ENCODE measurements around the gene TWIST2. TPM values are rescaled to one million over a fixed set of nuclear protein-coding genes. Genes with fewer than 3 reads are reported as not detected.

Gene TWIST2
- total RNA-seq, 4 donors from 2014 or later, result 37.4 to 51.6 (median 47.4) TPM

DNA sequence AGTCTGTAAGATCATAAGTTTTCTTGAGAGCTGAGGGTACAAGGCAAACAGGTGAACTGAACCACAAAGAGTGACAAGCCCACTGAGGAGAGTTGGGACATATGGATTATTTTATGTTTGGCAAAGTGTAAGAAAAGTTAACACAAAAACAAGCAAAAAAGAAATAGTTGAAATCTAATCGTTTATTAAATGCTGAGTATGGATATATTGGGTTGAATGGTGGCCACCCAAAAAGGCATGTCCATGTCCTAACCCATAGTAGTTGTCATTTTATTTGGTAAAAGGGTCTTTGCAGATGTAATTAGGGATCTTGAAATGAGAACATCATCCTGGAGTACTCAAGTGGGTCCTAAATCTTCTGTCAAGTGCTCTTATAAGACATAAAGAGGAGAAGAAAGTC lies 24.9 kb upstream of the TWIST2 start:
- Histone ChIP-seq H3K27me3 (peaks cover 0 to 8% (median 0%) of the 10 kb centered on the region in 4 donors), H3K4me3 (no peak overlapping the region), H3K36me3 (no peaks in the 10 kb centered on the region), H3K4me1 (no peaks in the 10 kb centered on the region), H3K9me3 (peaks cover 0 to 16% (median 7%) of the 10 kb centered on the region in 4 donors), H3K27ac (replicated peaks in 1 of 4) (no peak overlapping the region)
- TF ChIP-seq POLR2A (IDR thresholded peaks at IDR 0.05; ENCODE audit: low read depth), result no peak
- no peak for TF ChIP-seq EP300 (IDR thresholded peaks at IDR 0.05)
- TF ChIP-seq, protein P1, sequence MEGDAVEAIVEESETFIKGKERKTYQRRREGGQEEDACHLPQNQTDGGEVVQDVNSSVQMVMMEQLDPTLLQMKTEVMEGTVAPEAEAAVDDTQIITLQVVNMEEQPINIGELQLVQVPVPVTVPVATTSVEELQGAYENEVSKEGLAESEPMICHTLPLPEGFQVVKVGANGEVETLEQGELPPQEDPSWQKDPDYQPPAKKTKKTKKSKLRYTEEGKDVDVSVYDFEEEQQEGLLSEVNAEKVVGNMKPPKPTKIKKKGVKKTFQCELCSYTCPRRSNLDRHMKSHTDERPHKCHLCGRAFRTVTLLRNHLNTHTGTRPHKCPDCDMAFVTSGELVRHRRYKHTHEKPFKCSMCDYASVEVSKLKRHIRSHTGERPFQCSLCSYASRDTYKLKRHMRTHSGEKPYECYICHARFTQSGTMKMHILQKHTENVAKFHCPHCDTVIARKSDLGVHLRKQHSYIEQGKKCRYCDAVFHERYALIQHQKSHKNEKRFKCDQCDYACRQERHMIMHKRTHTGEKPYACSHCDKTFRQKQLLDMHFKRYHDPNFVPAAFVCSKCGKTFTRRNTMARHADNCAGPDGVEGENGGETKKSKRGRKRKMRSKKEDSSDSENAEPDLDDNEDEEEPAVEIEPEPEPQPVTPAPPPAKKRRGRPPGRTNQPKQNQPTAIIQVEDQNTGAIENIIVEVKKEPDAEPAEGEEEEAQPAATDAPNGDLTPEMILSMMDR (IDR thresholded peaks at IDR 0.05), result no peak
- no peak for TF ChIP-seq POLR2AphosphoS5 (IDR thresholded peaks at IDR 0.05)
- intact Hi-C loops (cut with DNase I), result no loop called here
- no peak for DNase-seq (ENCODE audit: extremely low spot score)
- 92% methylated on average over 1 of the region's 1 CpG for WGBS

DNA sequence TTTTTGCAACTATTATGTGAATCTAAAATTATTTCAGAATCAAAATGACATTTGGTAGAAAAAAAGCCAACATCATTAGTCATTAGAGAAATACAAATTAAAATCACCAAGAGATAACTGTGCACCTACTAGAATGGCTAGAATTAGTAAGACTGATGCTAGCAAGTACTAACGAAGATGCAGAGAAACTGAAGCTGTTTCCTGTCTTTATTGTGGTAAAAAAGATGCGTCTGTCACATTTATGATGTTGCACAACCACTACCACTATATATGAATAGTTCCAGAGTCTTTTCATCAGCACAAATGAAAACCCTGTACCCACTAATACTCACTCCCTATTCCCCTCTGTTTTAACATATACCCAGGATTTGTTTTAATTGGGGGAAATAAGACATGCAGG lies 16.7 kb upstream of the TWIST2 start:
- Histone ChIP-seq H3K4me1 (peaks cover 0 to 7% (median 2%) of the 10 kb centered on the region in 4 donors), H3K27me3 (peaks cover 0 to 4% (median 0%) of the 10 kb centered on the region in 4 donors), H3K4me3 (no peak overlapping the region), H3K27ac (replicated peaks in 1 of 4) (no peak overlapping the region), H3K36me3 (no peaks in the 10 kb centered on the region), H3K9me3 (no peaks in the 10 kb centered on the region)
- 67% methylated on average over 2 of the region's 2 CpGs for WGBS
- TF ChIP-seq POLR2AphosphoS5 (IDR thresholded peaks at IDR 0.05), result no peak
- TF ChIP-seq POLR2A (IDR thresholded peaks at IDR 0.05; ENCODE audit: low read depth), result no peak
- no peak for TF ChIP-seq EP300 (IDR thresholded peaks at IDR 0.05)
- TF ChIP-seq, protein P1 (IDR thresholded peaks at IDR 0.05), result no peak
- intact Hi-C loops (cut with DNase I), result no loop called here
- no peak for DNase-seq (ENCODE audit: extremely low spot score)

DNA sequence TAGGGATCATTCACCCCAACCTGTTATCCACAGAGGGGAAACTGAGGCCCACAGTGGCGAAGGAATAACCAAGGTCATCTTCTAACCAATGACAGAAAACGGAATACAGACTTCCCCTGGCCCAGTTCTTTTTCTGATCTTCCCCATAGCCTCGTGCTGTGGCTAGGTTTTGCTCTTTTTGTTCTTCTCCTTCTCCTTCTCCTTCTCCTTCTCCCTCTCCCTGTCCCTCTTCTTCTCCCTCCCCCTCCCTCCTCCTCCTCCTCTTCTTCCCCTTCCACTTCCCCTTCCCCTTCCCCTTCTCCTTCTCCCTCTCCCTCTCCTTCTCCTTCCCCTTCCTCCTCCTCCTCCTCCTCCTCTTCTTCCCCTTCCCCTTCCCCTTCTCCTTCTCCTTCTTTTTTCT lies 12.9 kb upstream of the TWIST2 start:
- 85% methylated on average over 3 of the region's 3 CpGs for WGBS
- H3K4me1 ChIP-seq, result peaks cover 0 to 7% (median 2%) of the 10 kb centered on the region in 4 donors

DNA sequence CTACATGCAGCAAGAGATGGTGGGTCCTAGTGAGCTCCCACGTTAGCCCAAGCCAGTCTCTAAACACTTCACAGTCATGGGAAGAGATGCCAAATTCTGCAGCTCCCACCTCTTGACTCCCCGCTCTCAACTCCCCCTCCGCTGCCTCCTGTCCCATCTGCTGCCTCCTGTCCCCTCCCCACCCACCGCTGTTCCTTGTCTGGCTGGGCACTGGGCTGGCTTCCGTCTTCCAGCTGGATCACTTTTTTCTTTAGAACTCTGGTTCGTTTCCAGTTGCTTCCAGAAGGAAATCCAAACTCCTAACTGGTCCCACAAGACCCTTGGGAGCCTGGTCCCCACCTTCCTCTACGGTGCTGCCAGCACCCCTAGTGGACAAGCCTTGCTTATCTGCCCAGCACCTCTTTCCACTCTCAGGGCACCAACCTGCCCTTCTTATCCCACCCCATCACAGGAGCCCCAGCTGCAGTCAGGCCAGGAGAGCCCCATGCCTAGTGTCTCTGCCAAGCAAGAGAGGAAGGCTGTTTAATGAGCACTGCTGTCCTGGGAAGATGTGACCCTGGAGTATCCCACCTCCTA lies 12.1 kb upstream of the TWIST2 start:
- Histone ChIP-seq H3K27me3 (peaks cover 0 to 4% (median 0%) of the 10 kb centered on the region in 4 donors), H3K4me1 (peaks cover 0 to 7% (median 2%) of the 10 kb centered on the region in 4 donors), H3K36me3 (no peaks in the 10 kb centered on the region), H3K27ac (replicated peaks in 1 of 4) (no peak overlapping the region), H3K4me3 (no peak overlapping the region), H3K9me3 (peaks cover 0 to 7% (median 0%) of the 10 kb centered on the region in 4 donors)
- WGBS, result 83% methylated on average over 7 of the region's 7 CpGs
- intact Hi-C loops (cut with DNase I), result no loop called here
- DNase-seq (ENCODE audit: extremely low spot score), result peak; percentile 89
- TF ChIP-seq POLR2AphosphoS5 (IDR thresholded peaks at IDR 0.05) (no peak), POLR2A (IDR thresholded peaks at IDR 0.05; ENCODE audit: low read depth) (no peak), EP300 (IDR thresholded peaks at IDR 0.05) (no peak)
- TF ChIP-seq, protein P1 (IDR thresholded peaks at IDR 0.05), result no peak

More for the DNA sequence above, 12.9 kb upstream of the TWIST2 start:
- TF ChIP-seq POLR2AphosphoS5 (IDR thresholded peaks at IDR 0.05) (no peak), EP300 (IDR thresholded peaks at IDR 0.05) (no peak), POLR2A (IDR thresholded peaks at IDR 0.05; ENCODE audit: low read depth) (no peak)
- TF ChIP-seq, protein P1 (IDR thresholded peaks at IDR 0.05), result no peak
- Histone ChIP-seq H3K27ac (replicated peaks in 1 of 4) (no peak overlapping the region), H3K4me3 (no peak overlapping the region), H3K36me3 (no peaks in the 10 kb centered on the region), H3K27me3 (peaks cover 0 to 4% (median 0%) of the 10 kb centered on the region in 4 donors), H3K9me3 (peaks cover 0 to 7% (median 0%) of the 10 kb centered on the region in 4 donors)
- DNase-seq (ENCODE audit: extremely low spot score), result no peak
- intact Hi-C loops (cut with DNase I), result no loop called here

All from esophagus muscularis mucosa (tissue), 4 donors.